GM12872 (cell line): Measurements from ENCODE around the gene TYRO3.

Source experiments
- TF ChIP-seq, protein P1 (sequence below): IDR thresholded peaks from 3 replicates; pipeline ENCODE4 v1.5.1; 2011; ENCODE audit warnings: low read depth, mild to moderate bottlenecking, low read length, moderate library complexity; ENCODE audit not compliant: insufficient read depth

TYRO3 gene

DNA sequence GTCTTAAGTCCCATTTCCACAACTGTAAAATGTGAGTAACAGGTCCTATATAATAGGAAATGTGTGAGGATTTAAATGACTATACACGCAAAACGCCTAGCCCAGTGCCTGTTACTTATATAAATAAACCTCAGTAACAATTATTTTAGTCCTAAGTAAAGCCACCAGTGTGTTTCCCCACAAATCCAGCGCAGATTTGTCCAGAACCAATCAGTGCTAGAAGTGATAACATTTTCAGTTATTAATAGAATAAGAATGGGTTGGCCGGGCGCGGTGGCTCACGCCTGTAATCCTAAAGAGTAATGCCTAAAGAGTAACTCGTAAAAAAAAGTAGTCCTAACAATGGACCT, 15.5 kb upstream of the TYRO3 start:
- TF ChIP-seq, protein P1, sequence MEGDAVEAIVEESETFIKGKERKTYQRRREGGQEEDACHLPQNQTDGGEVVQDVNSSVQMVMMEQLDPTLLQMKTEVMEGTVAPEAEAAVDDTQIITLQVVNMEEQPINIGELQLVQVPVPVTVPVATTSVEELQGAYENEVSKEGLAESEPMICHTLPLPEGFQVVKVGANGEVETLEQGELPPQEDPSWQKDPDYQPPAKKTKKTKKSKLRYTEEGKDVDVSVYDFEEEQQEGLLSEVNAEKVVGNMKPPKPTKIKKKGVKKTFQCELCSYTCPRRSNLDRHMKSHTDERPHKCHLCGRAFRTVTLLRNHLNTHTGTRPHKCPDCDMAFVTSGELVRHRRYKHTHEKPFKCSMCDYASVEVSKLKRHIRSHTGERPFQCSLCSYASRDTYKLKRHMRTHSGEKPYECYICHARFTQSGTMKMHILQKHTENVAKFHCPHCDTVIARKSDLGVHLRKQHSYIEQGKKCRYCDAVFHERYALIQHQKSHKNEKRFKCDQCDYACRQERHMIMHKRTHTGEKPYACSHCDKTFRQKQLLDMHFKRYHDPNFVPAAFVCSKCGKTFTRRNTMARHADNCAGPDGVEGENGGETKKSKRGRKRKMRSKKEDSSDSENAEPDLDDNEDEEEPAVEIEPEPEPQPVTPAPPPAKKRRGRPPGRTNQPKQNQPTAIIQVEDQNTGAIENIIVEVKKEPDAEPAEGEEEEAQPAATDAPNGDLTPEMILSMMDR = no peak

DNA sequence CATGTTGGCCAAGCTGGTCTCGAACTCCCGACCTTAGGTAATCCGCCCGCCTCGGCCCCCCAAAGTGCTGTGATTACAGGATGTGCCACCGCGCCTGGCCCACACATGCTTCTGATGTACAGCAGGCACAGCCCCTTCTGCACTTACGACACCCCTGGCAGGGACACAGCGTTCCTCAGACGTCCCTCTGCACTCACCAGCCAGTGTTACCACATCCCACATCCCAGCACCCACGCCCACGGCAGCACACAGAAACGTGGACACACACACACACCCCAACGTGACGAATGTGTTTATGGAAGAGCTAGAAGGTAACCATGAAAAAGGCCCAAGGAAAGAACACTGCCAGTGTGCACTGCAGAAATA, 14.4 kb upstream of the TYRO3 start:
- TF ChIP-seq, protein P1 = no peak

DNA sequence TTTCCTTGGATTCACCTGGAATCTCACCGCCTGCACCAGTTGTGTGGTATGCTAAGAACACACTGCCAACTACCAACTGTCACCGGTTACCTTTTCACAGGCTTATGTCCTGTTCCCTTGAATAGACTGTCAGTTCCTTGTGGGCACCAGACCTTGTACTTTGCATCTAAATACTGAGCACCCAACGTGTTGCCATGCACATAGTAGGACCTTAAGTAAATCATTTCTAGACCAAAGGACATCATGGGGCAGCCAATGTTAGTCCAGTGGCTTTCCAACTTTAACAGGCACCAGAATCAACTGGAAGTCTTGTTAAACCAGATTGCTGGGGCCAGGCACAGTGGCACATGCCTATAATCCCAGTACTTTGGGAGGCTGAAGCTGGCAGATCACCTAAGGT, 13.8 kb upstream of the TYRO3 start:
- TF ChIP-seq, protein P1 = no peak

DNA sequence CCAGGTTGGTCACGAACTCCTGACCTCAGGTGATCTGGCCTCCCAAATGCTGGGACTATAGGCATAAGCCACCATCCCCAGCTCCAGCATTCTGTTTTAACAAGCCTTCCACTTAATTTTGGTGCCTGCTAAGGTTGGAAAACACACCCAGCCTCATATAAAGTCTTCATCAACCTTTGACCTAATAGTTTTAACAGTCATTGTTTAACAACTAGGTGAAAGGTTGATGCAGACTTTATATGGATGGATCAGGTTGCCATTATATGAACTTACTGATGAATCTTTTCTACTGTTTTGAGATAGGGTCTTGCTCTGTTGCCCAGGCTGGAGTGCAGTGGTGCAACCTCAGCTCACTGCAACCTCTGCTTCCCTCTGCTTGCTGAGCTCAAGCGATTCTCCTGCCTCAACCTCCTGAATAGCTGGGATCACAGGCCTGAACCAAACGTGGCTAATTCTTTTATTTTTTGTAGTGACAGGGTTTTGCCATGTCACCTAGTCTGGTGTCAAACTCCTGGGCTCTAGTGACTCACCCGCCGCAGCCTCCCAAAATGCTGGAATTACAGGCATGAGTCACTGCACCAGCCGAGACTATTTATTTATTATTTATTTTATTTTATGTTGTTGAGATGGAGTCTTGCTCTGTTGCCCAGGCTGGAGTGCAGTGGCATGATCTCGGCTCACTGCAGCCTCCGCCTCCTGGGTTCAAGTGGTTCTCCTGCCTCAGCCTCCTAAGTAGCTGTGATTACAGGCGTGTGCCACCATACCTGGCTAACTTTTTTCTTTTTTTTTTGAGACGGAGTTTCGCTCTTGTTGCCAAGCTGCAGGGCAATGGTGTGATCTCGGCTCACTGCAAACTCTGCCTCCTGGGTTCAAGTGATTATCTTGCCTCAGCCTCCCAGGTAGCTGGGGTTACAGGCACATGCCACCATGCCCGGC, 11.9 kb upstream of the TYRO3 start:
- TF ChIP-seq, protein P1 = no peak

DNA sequence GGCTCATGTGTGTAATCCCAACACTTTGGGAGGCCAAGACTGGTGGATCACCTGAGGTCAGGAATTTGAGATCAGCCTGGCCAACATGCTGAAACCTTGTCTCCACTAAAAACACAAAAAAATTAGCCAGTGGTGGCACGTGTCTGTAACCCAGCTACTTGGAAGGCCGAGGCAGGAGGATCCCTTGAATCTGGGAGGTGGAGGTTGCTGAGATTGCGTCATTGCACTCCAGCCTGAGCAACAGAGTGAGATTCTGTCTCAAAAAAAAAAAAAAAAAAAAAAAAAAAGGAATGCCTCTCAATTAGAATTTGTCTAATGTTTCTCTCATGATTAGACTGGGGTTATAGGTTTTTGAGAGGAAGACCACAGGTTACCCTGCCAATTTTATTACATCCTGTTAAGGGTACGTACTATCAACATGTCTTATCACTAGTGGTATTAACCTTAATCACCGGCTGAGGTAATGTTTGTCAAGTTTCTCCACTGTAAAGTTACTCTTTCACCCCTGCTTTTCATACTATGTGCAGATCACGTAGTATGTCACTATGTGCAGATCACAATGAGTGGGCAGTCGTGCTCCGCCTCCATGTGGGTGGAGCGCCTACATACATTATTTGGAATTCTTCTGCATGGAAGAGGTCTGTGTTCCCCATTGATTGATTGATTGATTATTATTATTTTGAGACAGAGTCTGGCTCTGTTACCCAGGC, 8.8 kb upstream of the TYRO3 start:
- TF ChIP-seq, protein P1 = no peak

DNA sequence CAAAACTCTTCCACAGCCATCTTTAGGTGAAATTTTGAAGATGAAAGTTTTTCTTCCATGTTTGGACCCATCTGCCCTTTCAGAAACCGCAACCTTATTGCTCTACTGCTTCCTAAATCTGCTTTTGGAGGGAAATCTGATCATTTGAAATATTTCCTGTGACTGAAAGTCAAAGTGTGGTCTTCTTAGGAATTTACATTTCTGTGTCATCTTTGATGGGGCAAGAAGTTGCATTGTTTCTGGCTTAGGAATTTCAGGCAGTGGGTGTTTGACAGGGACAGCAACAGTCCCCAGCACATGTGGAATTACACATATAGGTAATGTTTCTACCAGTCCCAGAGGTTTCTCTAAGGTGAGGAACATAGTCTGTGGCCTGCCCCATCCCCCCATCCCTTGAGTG, 5.3 kb upstream of the TYRO3 start:
- TF ChIP-seq, protein P1 = no peak

DNA sequence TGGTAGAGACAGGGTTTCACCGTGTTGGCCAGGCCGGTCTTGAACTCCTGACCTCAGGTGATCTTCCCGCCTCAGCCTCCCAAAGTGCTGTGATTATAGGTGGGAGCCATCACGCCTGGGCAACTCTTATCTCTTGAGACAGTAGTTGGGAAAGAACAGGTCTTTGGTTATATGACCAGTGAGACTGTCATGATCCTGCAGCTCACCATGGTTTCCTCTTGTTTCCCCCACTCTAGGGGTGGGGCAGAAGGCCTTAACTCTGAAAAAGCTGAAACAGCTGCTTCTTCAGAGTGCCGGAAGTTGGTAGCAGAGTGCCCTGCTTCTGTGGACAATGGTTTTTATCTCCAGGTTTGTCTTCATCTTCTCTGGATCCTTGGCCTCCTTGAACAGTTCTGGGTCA, 4.7 kb upstream of the TYRO3 start:
- TF ChIP-seq, protein P1 = no peak
